ENCODE data around the gene SORCS3. TPM values are rescaled to one million over a fixed set of nuclear protein-coding genes. Genes with fewer than 3 reads are reported as not detected.

The SORCS3 gene
- total RNA-seq, 1 donor from 2014 or later, result not detected

- Mint-ChIP-seq H3K27ac (ENCODE audit: unreplicated experiment) (no peak overlapping the region), H3K36me3 (ENCODE audit: low read depth) (no peaks in the 10 kb centered on the region), H3K4me3 (ENCODE audit: unreplicated experiment) (no peak overlapping the region), H3K27me3 (ENCODE audit: low read depth) (peaks cover 4% of the 10 kb centered on the region), H3K9me3 (ENCODE audit: low read depth) (peaks cover 11% of the 10 kb centered on the region), H3K4me1 (ENCODE audit: low read depth) (no peaks in the 10 kb centered on the region)
- no peak for DNase-seq (ENCODE audit: low spot score)
- no peak for TF ChIP-seq CTCF (IDR thresholded peaks at IDR 0.05)
Measured at GRCh38 chr10:104613406-104613805, 27.7 kb upstream of the SORCS3 start.

DNA sequence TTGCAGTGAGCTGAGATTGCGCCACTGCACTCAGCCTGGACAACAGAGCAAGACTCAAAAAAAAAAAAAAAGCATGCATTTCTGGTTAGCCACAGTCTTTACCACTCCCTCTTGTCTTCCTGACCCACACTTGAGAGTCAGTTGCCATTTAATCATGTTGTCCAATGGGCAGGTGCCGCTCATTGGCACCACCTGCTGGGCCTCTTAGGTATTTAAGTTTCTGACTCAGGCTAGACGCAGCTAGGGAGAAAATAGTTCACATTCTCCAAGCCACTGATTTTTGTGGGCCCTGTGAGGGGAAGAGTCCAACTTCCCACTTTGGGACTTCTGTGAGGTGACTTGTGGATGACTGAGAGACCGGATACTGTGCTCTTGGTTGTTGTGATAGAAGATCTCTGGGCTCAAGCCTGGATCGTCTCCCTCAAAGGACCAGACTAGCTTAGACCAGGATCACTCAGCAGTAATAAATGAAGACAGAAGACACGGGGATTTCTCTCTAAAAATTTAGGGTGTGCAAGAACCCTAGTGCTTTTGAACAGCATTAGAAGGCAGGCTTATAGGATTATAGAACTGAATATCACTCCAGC is 26.8 kb upstream of the SORCS3 start:
- H3K4me3 Mint-ChIP-seq (ENCODE audit: unreplicated experiment), result no peak overlapping the region
- H3K27me3 Mint-ChIP-seq (ENCODE audit: low read depth), result peaks cover 4% of the 10 kb centered on the region
- H3K9me3 Mint-ChIP-seq (ENCODE audit: low read depth), result peaks cover 4% of the 10 kb centered on the region
- peak; percentile 64 for TF ChIP-seq CTCF (IDR thresholded peaks at IDR 0.05)
- no peak for DNase-seq (ENCODE audit: low spot score)
- H3K4me1 Mint-ChIP-seq (ENCODE audit: low read depth), result no peaks in the 10 kb centered on the region
- no peaks in the 10 kb centered on the region for H3K36me3 Mint-ChIP-seq (ENCODE audit: low read depth)
- no peak overlapping the region for H3K27ac Mint-ChIP-seq (ENCODE audit: unreplicated experiment)

DNA sequence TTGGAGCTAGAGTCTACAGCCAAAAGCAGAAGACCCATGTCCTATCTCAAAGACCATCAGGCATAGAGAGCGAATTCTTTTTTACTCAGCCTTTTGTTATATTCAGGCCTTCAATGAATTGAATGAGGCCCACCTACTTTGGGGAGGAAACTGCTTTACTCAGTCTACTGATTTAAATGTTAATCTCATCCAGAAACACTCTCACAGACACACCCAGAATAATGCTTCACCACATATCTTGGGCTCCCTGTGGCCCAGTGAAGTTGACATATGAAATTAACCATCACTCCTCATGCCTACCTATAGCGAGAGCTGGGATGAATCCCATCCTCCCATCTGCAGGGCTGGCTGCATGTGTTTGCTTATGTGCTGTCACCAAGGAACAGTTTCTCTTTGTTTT is 26.0 kb upstream of the SORCS3 start:
- H3K27ac Mint-ChIP-seq (ENCODE audit: unreplicated experiment), result no peak overlapping the region
- peaks cover 4% of the 10 kb centered on the region for H3K9me3 Mint-ChIP-seq (ENCODE audit: low read depth)
- no peak for TF ChIP-seq CTCF (IDR thresholded peaks at IDR 0.05)

GRCh38 chr10:104617831-104618230 is 23.3 kb upstream of the SORCS3 start:
- DNase-seq (ENCODE audit: low spot score), result no peak
- no peaks in the 10 kb centered on the region for H3K36me3 Mint-ChIP-seq (ENCODE audit: low read depth)
- no peak for TF ChIP-seq CTCF (IDR thresholded peaks at IDR 0.05)
- H3K27ac Mint-ChIP-seq (ENCODE audit: unreplicated experiment), result no peak overlapping the region
- H3K27me3 Mint-ChIP-seq (ENCODE audit: low read depth), result peaks cover 5% of the 10 kb centered on the region
- no peak overlapping the region for H3K4me3 Mint-ChIP-seq (ENCODE audit: unreplicated experiment)
- no peaks in the 10 kb centered on the region for H3K4me1 Mint-ChIP-seq (ENCODE audit: low read depth)
- peaks cover 4% of the 10 kb centered on the region for H3K9me3 Mint-ChIP-seq (ENCODE audit: low read depth)

More for the DNA sequence above, 26.0 kb upstream of the SORCS3 start:
- Mint-ChIP-seq H3K36me3 (ENCODE audit: low read depth) (no peaks in the 10 kb centered on the region), H3K4me3 (ENCODE audit: unreplicated experiment) (no peak overlapping the region), H3K27me3 (ENCODE audit: low read depth) (peaks cover 3% of the 10 kb centered on the region), H3K4me1 (ENCODE audit: low read depth) (no peaks in the 10 kb centered on the region)
- DNase-seq (ENCODE audit: low spot score), result no peak

DNA sequence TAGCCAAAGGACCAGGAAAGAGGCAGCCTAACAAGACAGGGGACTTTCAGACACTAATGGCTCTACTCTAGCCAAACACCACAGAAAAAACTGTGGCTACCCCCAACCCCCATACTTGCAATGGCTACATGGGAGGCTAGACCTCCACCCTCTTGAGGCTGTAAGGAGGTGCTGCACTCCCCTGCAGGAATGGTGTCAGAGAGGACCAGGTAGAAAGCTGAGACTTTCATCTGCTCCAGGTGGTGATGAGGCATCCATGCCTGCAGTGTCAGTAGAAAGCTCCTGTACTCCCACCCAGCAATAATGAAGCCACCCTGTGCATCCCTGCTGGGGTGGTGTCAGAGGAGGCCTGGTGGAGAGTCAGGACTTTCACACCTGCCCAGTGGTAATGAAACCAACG is 18.9 kb upstream of the SORCS3 start:
- Mint-ChIP-seq H3K27me3 (ENCODE audit: low read depth) (peaks cover 15% of the 10 kb centered on the region), H3K4me1 (ENCODE audit: low read depth) (no peaks in the 10 kb centered on the region), H3K9me3 (ENCODE audit: low read depth) (peaks cover 14% of the 10 kb centered on the region), H3K4me3 (ENCODE audit: unreplicated experiment) (no peak overlapping the region), H3K27ac (ENCODE audit: unreplicated experiment) (no peak overlapping the region), H3K36me3 (ENCODE audit: low read depth) (no peaks in the 10 kb centered on the region)
- TF ChIP-seq CTCF (IDR thresholded peaks at IDR 0.05), result no peak
- no peak for DNase-seq (ENCODE audit: low spot score)
